Stimulated activated CD4-positive, alpha-beta T cell treated with anti-CD3 and anti-CD28 coated beads, Interleukin-4, amount 100 ng/mL, for 48 hours (primary cell): ENCODE measurements around the gene AGRP.

Experiments used
- DNase-seq, 2 donors: peaks; one replicate each; pipeline ENCODE4 v3.0.0-alpha.2; 2020; ENCODE audit warnings: low read depth in 2 of 2

Gene AGRP

GRCh38 chr16:67463691-67464090 is 19.7 kb downstream of the AGRP start:
- DNase-seq = no peak

- DNase-seq = no peak
Measured at GRCh38 chr16:67463059-67463458, 20.3 kb downstream of the AGRP start.

GRCh38 chr16:67462279-67462655 is 21.1 kb downstream of the AGRP start:
- no peak for DNase-seq

- DNase-seq = no peak
Measured at GRCh38 chr16:67461600-67462278, 21.6 kb downstream of the AGRP start.

GRCh38 chr16:67460961-67461360 is 22.4 kb downstream of the AGRP start:
- DNase-seq = no peak

- DNase-seq = no peak
Measured at GRCh38 chr16:67460168-67460567, 23.2 kb downstream of the AGRP start.

GRCh38 chr16:67459861-67460150 is 23.5 kb downstream of the AGRP start:
- DNase-seq = no peak

- no peak for DNase-seq
Measured at GRCh38 chr16:67459066-67459860, 24.1 kb downstream of the AGRP start.

GRCh38 chr16:67458121-67458641 is 25.2 kb downstream of the AGRP start:
- no peak for DNase-seq

GRCh38 chr16:67457611-67458010 is 25.7 kb downstream of the AGRP start:
- no peak for DNase-seq

GRCh38 chr16:67456391-67457081 is 26.8 kb downstream of the AGRP start:
- no peak for DNase-seq

GRCh38 chr16:67454852-67455251 is 28.5 kb downstream of the AGRP start:
- DNase-seq = no peak

- no peak for DNase-seq
Measured at GRCh38 chr16:67454104-67454503, 29.2 kb downstream of the AGRP start.

GRCh38 chr16:67451704-67452435 is 31.5 kb downstream of the AGRP start:
- no peak for DNase-seq

- no peak for DNase-seq
Measured at GRCh38 chr16:67451061-67451703, 32.2 kb downstream of the AGRP start.

GRCh38 chr16:67449739-67450138 is 33.6 kb downstream of the AGRP start:
- no peak for DNase-seq

GRCh38 chr16:67449336-67449735 is 34.0 kb downstream of the AGRP start:
- no peak for DNase-seq

GRCh38 chr16:67448580-67448979 is 34.8 kb downstream of the AGRP start:
- no peak for DNase-seq

GRCh38 chr16:67447508-67448076 is 35.8 kb downstream of the AGRP start:
- DNase-seq = peak; percentile 61 to 72

- DNase-seq = no peak
Measured at GRCh38 chr16:67446968-67447507, 36.3 kb downstream of the AGRP start.
